H1 (cell line): Measurements from ENCODE around the gene B3GLCT. TPM values are rescaled to one million over a fixed set of nuclear protein-coding genes. Genes with fewer than 3 reads are reported as not detected.

Experiments
- CTCF ChIA-PET: fragments of 300-600 bp; sonication (Branson Sonifier 250); formaldehyde crosslinking; loops from one replicate; lab custom pipeline; 2021; ENCODE audit not compliant: partially characterized antibody; lab: Charles Lee
- POLR2A ChIA-PET: fragments of 300-600 bp; sonication (Branson Sonifier 250); formaldehyde crosslinking; loops from one replicate; lab custom pipeline; 2021; ENCODE audit warnings: inconsistent platforms; ENCODE audit not compliant: partially characterized antibody; lab: Charles Lee
- DNase-seq, 2 experiments: peaks; one replicate each; pipeline versions ENCODE4 v3.0.0 to v3.0.0-alpha.2; 2010 to 2022; ENCODE audit warnings: low spot score in 2 of 2, low read depth in 1 of 2, mixed read lengths in 1 of 2
- FAIRE-seq: peaks from 2 replicates; lab custom pipeline; 2011; peaks lifted over from hg19 to GRCh38; lab: Jason Lieb, UNC
- H2AFZ ChIP-seq: 2 replicates; pipeline ENCODE4 v1.8.1; 2012; ENCODE audit warnings: low read length, inconsistent platforms
- H2AK5ac ChIP-seq: 2 replicates; pipeline ENCODE4 v1.6.1; 2013; ENCODE audit warnings: low read depth, low read length
- H2BK120ac ChIP-seq: replicated peaks from 2 replicates; pipeline ENCODE3; 2013; ENCODE audit warnings: low read depth, low read length, inconsistent platforms
- H2BK12ac ChIP-seq: 2 replicates; pipeline ENCODE4 v1.6.1; 2013; ENCODE audit warnings: low read depth, low read length
- H2BK15ac ChIP-seq: 2 replicates; pipeline ENCODE4 v1.6.1; 2013; ENCODE audit warnings: low read length
- H2BK20ac ChIP-seq: 2 replicates; pipeline ENCODE4 v1.6.1; 2013; ENCODE audit warnings: low read length
- H2BK5ac ChIP-seq: 2 replicates; pipeline ENCODE4 v1.6.1; 2013; ENCODE audit warnings: low read depth, low read length
- H3K14ac ChIP-seq: 2 replicates; pipeline ENCODE4 v1.6.1; 2013; ENCODE audit warnings: inconsistent platforms; ENCODE audit not compliant: insufficient read length
- H3K18ac ChIP-seq: 2 replicates; pipeline ENCODE4 v1.6.1; 2013; ENCODE audit warnings: low read length; ENCODE audit errors: extremely low read depth
- H3K23ac ChIP-seq: 2 replicates; pipeline ENCODE4 v1.6.1; 2013; ENCODE audit warnings: inconsistent platforms; ENCODE audit not compliant: insufficient read length
- H3K23me2 ChIP-seq: 2 replicates; pipeline ENCODE4 v1.6.1; 2013; ENCODE audit warnings: low read depth, low read length
- H3K27ac ChIP-seq: 2 replicates; pipeline ENCODE4 v1.6.1; 2011; ENCODE audit warnings: low read depth, low read length, inconsistent platforms
- H3K27me3 ChIP-seq, 4 experiments: replicated peaks in 1 of 4; 1 replicate in 1 of 4; 2 replicates in 3 of 4; pipeline versions ENCODE4 v1.6.1 to v1.8.1; 2011 to 2013; ENCODE audit warnings: low read length in 3 of 4, mild to moderate bottlenecking in 3 of 4, inconsistent platforms in 2 of 4, mixed read lengths in 2 of 4, moderate library complexity in 1 of 4; ENCODE audit not compliant: control insufficient read depth in 3 of 4, insufficient read depth in 3 of 4; ENCODE audit errors: extremely low read depth in 1 of 4
- H3K36me3 ChIP-seq, 4 experiments: 2 replicates each; pipeline versions ENCODE4 v1.6.1 to v1.8.1; 2011 to 2013; ENCODE audit warnings: mild to moderate bottlenecking in 4 of 4, low read length in 3 of 4, moderate library complexity in 2 of 4, control low read depth in 1 of 4, inconsistent platforms in 1 of 4; ENCODE audit not compliant: insufficient read depth in 4 of 4, control insufficient read depth in 2 of 4
- H3K4ac ChIP-seq: replicated peaks from 2 replicates; pipeline ENCODE3; 2013; ENCODE audit warnings: low read length, low read depth, mixed read lengths, inconsistent platforms; ENCODE audit not compliant: insufficient read length
- H3K4me1 ChIP-seq, 4 experiments: replicated peaks in 1 of 4; 1 replicate in 1 of 4; 2 replicates in 3 of 4; pipeline versions ENCODE4 v1.6.1 to v1.8.1; 2011 to 2013; ENCODE audit warnings: low read length in 3 of 4, inconsistent platforms in 2 of 4, mixed read lengths in 1 of 4; ENCODE audit not compliant: insufficient read depth in 4 of 4, control insufficient read depth in 3 of 4
- H3K4me2 ChIP-seq, 2 experiments: 2 replicates each; pipeline versions ENCODE4 v1.6.1 to v1.8.1; 2011 to 2013; ENCODE audit warnings: low read depth in 2 of 2, low read length in 2 of 2, control low read depth in 1 of 2, inconsistent platforms in 1 of 2, mild to moderate bottlenecking in 1 of 2; ENCODE audit not compliant: insufficient read depth in 1 of 2
- H3K4me3 ChIP-seq, 4 experiments: fragments of 200-600, 300-600 bp in 1 of 4; sonication (generic), shearing (Covaris generic), sonication (Bioruptor Twin) in 1 of 4; 2 replicates each; pipeline versions ENCODE4 v1.5.1 to v1.8.1; 2011 to 2016; ENCODE audit warnings: low read length in 4 of 4, low read depth in 3 of 4, control low read depth in 2 of 4, inconsistent platforms in 2 of 4, mild to moderate bottlenecking in 2 of 4, mixed read lengths in 1 of 4, moderate library complexity in 1 of 4; ENCODE audit not compliant: insufficient read depth in 2 of 4; ENCODE audit errors: extremely low read depth in 1 of 4
- H3K56ac ChIP-seq: replicated peaks from 2 replicates; pipeline ENCODE3; 2013; ENCODE audit warnings: low read depth, mild to moderate bottlenecking, mixed read lengths, low read length, inconsistent platforms; ENCODE audit not compliant: insufficient read length
- H3K79me1 ChIP-seq: 2 replicates; pipeline ENCODE4 v1.6.1; 2013; ENCODE audit warnings: low read depth, low read length, control low read depth
- H3K79me2 ChIP-seq, 2 experiments: 2 replicates each; pipeline versions ENCODE4 v1.6.1 to v1.8.1; 2012 to 2013; ENCODE audit warnings: low read length in 2 of 2, mild to moderate bottlenecking in 2 of 2, inconsistent platforms in 1 of 2; ENCODE audit not compliant: insufficient read depth in 2 of 2, control insufficient read depth in 1 of 2
- H3K9ac ChIP-seq, 4 experiments: replicated peaks in 1 of 4; 1 replicate in 1 of 4; 2 replicates in 3 of 4; pipeline versions ENCODE4 v1.6.1 to v1.8.1; 2011 to 2013; ENCODE audit warnings: low read depth in 3 of 4, low read length in 3 of 4, control low read depth in 2 of 4, mild to moderate bottlenecking in 2 of 4, moderate library complexity in 2 of 4, inconsistent platforms in 1 of 4; ENCODE audit errors: extremely low read depth in 1 of 4
- H3K9me3 ChIP-seq, 2 experiments: 2 replicates each; pipeline versions ENCODE4 v1.6.1 to v1.8.1; 2012 to 2013; ENCODE audit warnings: mild to moderate bottlenecking in 2 of 2, moderate library complexity in 2 of 2, control low read depth in 1 of 2, inconsistent platforms in 1 of 2, low read depth in 1 of 2, low read length in 1 of 2, mixed read lengths in 1 of 2; ENCODE audit not compliant: insufficient read depth in 2 of 2
- H4K20me1 ChIP-seq, 2 experiments: replicated peaks in 1 of 2; 2 replicates each; pipeline versions ENCODE3 to v1.8.1; 2011 to 2013; ENCODE audit warnings: inconsistent platforms in 2 of 2, low read length in 2 of 2, mild to moderate bottlenecking in 1 of 2; ENCODE audit not compliant: insufficient read depth in 2 of 2, control insufficient read depth in 1 of 2
- H4K5ac ChIP-seq: 2 replicates; pipeline ENCODE4 v1.6.1; 2013; ENCODE audit warnings: low read length, low read depth, mixed read lengths, inconsistent platforms; ENCODE audit not compliant: insufficient read length
- H4K8ac ChIP-seq: 2 replicates; pipeline ENCODE4 v1.8.0; 2013; ENCODE audit warnings: mild to moderate bottlenecking, moderate library complexity, low read length, inconsistent platforms; ENCODE audit not compliant: insufficient read depth; ENCODE audit errors: extremely low read depth
- H4K91ac ChIP-seq: replicated peaks from 2 replicates; pipeline ENCODE3; 2013; ENCODE audit warnings: low read length, mixed read lengths, inconsistent platforms; ENCODE audit not compliant: insufficient read length
- BRCA1 ChIP-seq: IDR thresholded peaks from 2 replicates; pipeline ENCODE4 v1.6.1; 2012; ENCODE audit warnings: low read depth, low read length, improper control_type of control experiment
- CREB1 ChIP-seq: IDR thresholded peaks from 2 replicates; pipeline ENCODE4 v1.6.1; 2012; ENCODE audit warnings: inconsistent platforms
- CTCF ChIP-seq, 3 experiments: IDR thresholded peaks; 1 replicate in 2 of 3; 2 replicates in 1 of 3; pipeline versions ENCODE4 v1.5.1 to v1.6.1; 2011; ENCODE audit warnings: low read length in 3 of 3, mild to moderate bottlenecking in 3 of 3, inconsistent platforms in 2 of 3, low read depth in 1 of 3, moderate library complexity in 1 of 3; ENCODE audit not compliant: insufficient read depth in 1 of 3; ENCODE audit errors: control extremely low read depth in 1 of 3
- GTF2F1 ChIP-seq: IDR thresholded peaks from 2 replicates; pipeline ENCODE4 v1.6.1; 2012; ENCODE audit warnings: low read depth, low read length, improper control_type of control experiment, borderline replicate concordance
- POU5F1 ChIP-seq: IDR thresholded peaks from 2 replicates; pipeline ENCODE4 v1.6.1; 2011; ENCODE audit warnings: low read depth, mild to moderate bottlenecking, low read length, moderate library complexity
- RBBP5 ChIP-seq: IDR thresholded peaks from 2 replicates; pipeline ENCODE4 v1.7.1; 2012; ENCODE audit warnings: low read depth, mild to moderate bottlenecking, inconsistent platforms, low read length, moderate library complexity, borderline replicate concordance
- RFX5 ChIP-seq: IDR thresholded peaks from 2 replicates; pipeline ENCODE4 v1.6.1; 2011; ENCODE audit warnings: low read depth, low read length, improper control_type of control experiment, borderline replicate concordance
- RNF2 ChIP-seq: fragments of 200-900, 300-1000 bp; sonication (generic); IDR thresholded peaks from 2 replicates; pipeline ENCODE4 v1.7.1; 2016; ENCODE audit warnings: borderline replicate concordance, low read depth, mild to moderate bottlenecking, antibody characterized with exemption, low read length; ENCODE audit not compliant: poor library complexity, severe bottlenecking; ENCODE audit errors: missing control alignments
- RXRA ChIP-seq: IDR thresholded peaks from 2 replicates; pipeline ENCODE4 v1.6.1; 2011; ENCODE audit warnings: low read depth, mild to moderate bottlenecking, low read length, moderate library complexity; ENCODE audit not compliant: insufficient read depth
- SIX5 ChIP-seq: IDR thresholded peaks from 2 replicates; pipeline ENCODE4 v1.6.1; 2011; ENCODE audit warnings: mild to moderate bottlenecking, low read depth, low read length
- SRF ChIP-seq: IDR thresholded peaks from 2 replicates; pipeline ENCODE4 v1.6.1; 2011; ENCODE audit warnings: mild to moderate bottlenecking, low read depth, low read length, moderate library complexity
- WGBS, 2 experiments: shearing (Covaris generic) in 1 of 2; methylation state at CpG; one replicate each; pipeline versions ENCODE4 v1.1.6 to v1.1.7; 2013 to 2015; ENCODE audit warnings: low lambda C conversion rate in 2 of 2, mixed read lengths in 2 of 2, inconsistent platforms in 1 of 2, low coverage in 1 of 2, missing lambda C conversion rate in 1 of 2; ENCODE audit not compliant: insufficient replicate concordance in 2 of 2, insufficient coverage in 1 of 2, insufficient read length in 1 of 2; ENCODE audit errors: extremely low coverage in 1 of 2, missing lambda C conversion rate in 1 of 2; 5-methylcytosine and 5-hydroxymethylcytosine counted together
- polyA plus RNA-seq, 7 experiments: library from polyadenylated mRNA; depleted of rRNA in 3 of 7; stranded (reverse) in 5 of 7; unstranded in 2 of 7; fragments of >200 nt in 5 of 7; fragments of 200-250 nt in 2 of 7; gene quantifications; 1 replicate in 5 of 7; 2 replicates in 1 of 7; 4 replicates in 1 of 7; pipeline versions ENCODE4 v1.2.1 to v1.2.3, GENCODE V29; 2011 to 2013; ENCODE audit warnings: missing spikeins in 2 of 7, mixed read lengths in 2 of 7
- total RNA-seq: library from RNA; stranded (reverse); fragmentation: NEBNext Ultra II Directional; extraction: Animal tissue kit (Norgen Biotek cat#: 25700); gene quantifications from 2 replicates; pipeline ENCODE4 v1.2.1, GENCODE V29; 2021

Gene B3GLCT
- total and polyA plus RNA-seq, 2 of the 8 experiments (the other 6 are each of a cell fraction or from before 2014, with no cell fraction given): 1.5 to 4.1 TPM

- no peak overlapping the region for H3K4me3 ChIP-seq
- H2BK120ac ChIP-seq: no peak overlapping the region
- H2BK5ac ChIP-seq: no peak overlapping the region
- H3K79me2 ChIP-seq: no peaks in the 10 kb centered on the region
- ChIA-PET POLR2A (no interaction called here), CTCF (no interaction called here)
- H3K9ac ChIP-seq: no peak overlapping the region
- no peaks in the 10 kb centered on the region for H3K23me2 ChIP-seq
- H2BK20ac ChIP-seq: no peak overlapping the region
- H3K4me1 ChIP-seq: 0 out of 7 replicates have a peak, but pooled peaks cover 0 to 2% (median 0%) of the 10 kb centered on the region in 4 experiments
- no peak overlapping the region for H2BK12ac ChIP-seq
- no peaks in the 10 kb centered on the region for H3K27me3 ChIP-seq
- TF ChIP-seq CREB1: no peak
- no peak for TF ChIP-seq BRCA1
- TF ChIP-seq RFX5: no peak
- no peak for TF ChIP-seq GTF2F1
- TF ChIP-seq SIX5: no peak
- TF ChIP-seq CTCF (IDR thresholded peaks at IDR 0.05; ENCODE audit: control extremely low read depth in 1 of 3, insufficient read depth in 1 of 3, low read depth in 1 of 3, low read length in 3 of 3): no peak
- no peak for TF ChIP-seq SRF
- TF ChIP-seq RBBP5: no peak
- TF ChIP-seq RNF2: no peak
- TF ChIP-seq RXRA: no peak
- TF ChIP-seq POU5F1: no peak
- no peak overlapping the region for H4K91ac ChIP-seq
- no peak overlapping the region for H3K18ac ChIP-seq
- no peak overlapping the region for H2AK5ac ChIP-seq
- H3K9me3 ChIP-seq: peaks cover 8 to 12% of the 10 kb centered on the region in 2 experiments; a peak in 3 of 4 replicates
- DNase-seq (no peak), FAIRE-seq (no peak)
- H3K27ac ChIP-seq: no peak overlapping the region
- H3K56ac ChIP-seq: no peak overlapping the region
- WGBS, 2 experiments: 85% methylated on average over 1 of the region's 1 CpG; no CpG with 5 or more reads in 1 of the 2 experiments
- H2BK15ac ChIP-seq: no peak overlapping the region
- H4K20me1 ChIP-seq: no peaks in the 10 kb centered on the region
- no peak overlapping the region for H4K8ac ChIP-seq
- no peak overlapping the region for H4K5ac ChIP-seq
- H3K79me1 ChIP-seq: no peaks in the 10 kb centered on the region
- H3K4me2 ChIP-seq: no peak overlapping the region
- H3K4ac ChIP-seq: no peak overlapping the region
- H3K23ac ChIP-seq: no peak overlapping the region
- H3K36me3 ChIP-seq: 0 out of 8 replicates have a peak, but pooled peaks cover 0 to 3% (median 0%) of the 10 kb centered on the region in 4 experiments
- no peak overlapping the region for H2AFZ ChIP-seq
- H3K14ac ChIP-seq: no peak overlapping the region
Measured at GRCh38 chr13:31278869-31279268, 79.1 kb downstream of the B3GLCT start.
